Ascending aorta (tissue), 2 donors: ENCODE results near the gene IRF9. TPM values are rescaled to one million over a fixed set of nuclear protein-coding genes. Genes with fewer than 3 reads are reported as not detected.

Experiments used
- DNase-seq, 2 donors: peaks; one replicate each; pipeline ENCODE4 v3.0.0-alpha.2; 2019; ENCODE audit warnings: low spot score in 2 of 2
- H3K27ac ChIP-seq, 2 donors: fragments of 200-600 bp; sonication (generic); one replicate each; pipeline ENCODE4 v1.5.1; 2016 to 2017; ENCODE audit warnings: mild to moderate bottlenecking in 1 of 2
- H3K27me3 ChIP-seq: fragments of 200-600 bp; sonication (generic); one replicate; pipeline ENCODE4 v1.5.1; 2017
- H3K36me3 ChIP-seq, 2 donors: fragments of 200-600 bp; sonication (generic); one replicate each; pipeline ENCODE4 v1.5.1; 2016
- H3K4me1 ChIP-seq, 2 donors: fragments of 200-600 bp; sonication (generic); one replicate each; pipeline ENCODE4 v1.5.1; 2016 to 2017; ENCODE audit warnings: mild to moderate bottlenecking in 1 of 2
- H3K4me3 ChIP-seq, 2 donors: fragments of 200-600 bp; sonication (generic); one replicate each; pipeline ENCODE4 v1.5.1; 2016 to 2017; ENCODE audit warnings: mild to moderate bottlenecking in 1 of 2
- H3K9me3 ChIP-seq, 2 donors: fragments of 200-600 bp; sonication (generic); one replicate each; pipeline ENCODE4 v1.5.1; 2016
- intact Hi-C: fragments of 100-400 bp; cut with DNase I; formaldehyde crosslinking; loops from one replicate; pipeline ENCODE4 v1.15.1; 2023
- total RNA-seq: library from RNA; depleted of rRNA; stranded (reverse); fragments of >200 nt; gene quantifications from one replicate; pipeline ENCODE4 v1.1.0, GENCODE V29; 2016
- TF ChIP-seq, protein P1 (sequence below), 3 experiments: fragments of 200-600 bp in 2 of 3; fragments of 450-650 bp in 1 of 3; sonication (generic) in 2 of 3; IDR thresholded peaks; one replicate each; pipeline ENCODE4 v1.5.1; 2016 to 2019; ENCODE audit warnings: antibody characterized with exemption in 3 of 3, mild to moderate bottlenecking in 1 of 3, moderate library complexity in 1 of 3

The IRF9 gene
- total RNA-seq, 1 donor from 2014 or later = 24.7 TPM

DNA sequence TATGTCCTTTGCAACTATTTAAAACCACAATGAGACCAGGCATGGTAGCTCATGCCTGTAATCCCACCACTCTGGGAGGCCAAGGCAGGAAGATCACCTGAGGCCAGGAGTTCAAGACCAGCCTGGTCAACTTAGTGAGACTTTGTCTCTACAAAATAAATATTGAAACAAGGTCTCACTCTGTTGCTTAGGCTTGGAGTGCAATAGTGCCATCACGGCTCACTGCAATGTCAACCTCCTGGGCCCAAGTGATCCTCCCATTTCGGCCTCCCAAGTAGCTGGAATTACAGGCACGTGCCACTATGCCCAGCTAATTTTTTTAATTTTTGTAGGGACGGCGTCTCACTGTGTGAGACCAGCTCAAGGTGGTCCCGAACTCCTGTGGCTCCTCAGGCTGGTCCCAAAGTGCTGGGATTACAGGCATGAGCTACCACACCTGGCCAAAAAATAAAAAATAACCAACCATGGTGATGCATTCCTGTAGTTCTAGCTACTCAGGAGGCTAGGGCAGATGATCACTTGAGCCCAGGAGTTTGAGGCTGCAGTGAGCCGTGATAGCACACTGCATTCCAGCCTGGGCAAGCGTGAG, 31.6 kb upstream of the IRF9 start:
- Histone ChIP-seq H3K27ac (no peak overlapping the region), H3K4me3 (no peak overlapping the region), H3K27me3 (no peaks in the 10 kb centered on the region), H3K9me3 (no peaks in the 10 kb centered on the region), H3K4me1 (no peaks in the 10 kb centered on the region), H3K36me3 (no peaks in the 10 kb centered on the region)
- DNase-seq = no peak
- TF ChIP-seq, protein P1, sequence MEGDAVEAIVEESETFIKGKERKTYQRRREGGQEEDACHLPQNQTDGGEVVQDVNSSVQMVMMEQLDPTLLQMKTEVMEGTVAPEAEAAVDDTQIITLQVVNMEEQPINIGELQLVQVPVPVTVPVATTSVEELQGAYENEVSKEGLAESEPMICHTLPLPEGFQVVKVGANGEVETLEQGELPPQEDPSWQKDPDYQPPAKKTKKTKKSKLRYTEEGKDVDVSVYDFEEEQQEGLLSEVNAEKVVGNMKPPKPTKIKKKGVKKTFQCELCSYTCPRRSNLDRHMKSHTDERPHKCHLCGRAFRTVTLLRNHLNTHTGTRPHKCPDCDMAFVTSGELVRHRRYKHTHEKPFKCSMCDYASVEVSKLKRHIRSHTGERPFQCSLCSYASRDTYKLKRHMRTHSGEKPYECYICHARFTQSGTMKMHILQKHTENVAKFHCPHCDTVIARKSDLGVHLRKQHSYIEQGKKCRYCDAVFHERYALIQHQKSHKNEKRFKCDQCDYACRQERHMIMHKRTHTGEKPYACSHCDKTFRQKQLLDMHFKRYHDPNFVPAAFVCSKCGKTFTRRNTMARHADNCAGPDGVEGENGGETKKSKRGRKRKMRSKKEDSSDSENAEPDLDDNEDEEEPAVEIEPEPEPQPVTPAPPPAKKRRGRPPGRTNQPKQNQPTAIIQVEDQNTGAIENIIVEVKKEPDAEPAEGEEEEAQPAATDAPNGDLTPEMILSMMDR (IDR thresholded peaks at IDR 0.05) = no peak
- intact Hi-C loops = no loop called here

DNA sequence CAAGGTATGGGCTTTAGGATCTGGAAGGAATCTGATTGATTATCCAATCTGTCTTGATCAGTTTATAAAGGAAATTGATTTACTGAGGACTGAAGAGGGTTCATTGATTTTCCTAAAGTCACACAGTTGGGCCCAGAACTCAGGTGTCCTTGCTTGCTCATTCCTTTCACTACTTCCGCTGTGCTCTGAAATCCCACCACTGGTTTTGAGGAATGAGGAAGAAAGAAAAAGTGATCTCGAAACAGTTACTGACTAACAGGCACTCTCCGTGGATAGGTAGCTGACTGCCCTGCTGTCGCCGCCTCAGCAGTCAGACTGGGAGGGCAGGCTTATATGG, 30.7 kb upstream of the IRF9 start, which contains the start of gene FITM1:
Gene FITM1 (plus strand): TSS at position 280 of the 337 bp plus-strand sequence. CDS start 905 bp downstream, outside the sequence.
- no peaks in the 10 kb centered on the region for H3K9me3 ChIP-seq
- H3K27ac ChIP-seq = no peak within 1 kb of the TSS
- TF ChIP-seq, protein P1 (IDR thresholded peaks at IDR 0.05) = no peak
- DNase-seq = no peak
- no peaks in the 10 kb centered on the region for H3K36me3 ChIP-seq
- peaks cover 0 to under 1% of the 10 kb centered on the region in 2 donors for H3K4me1 ChIP-seq
- H3K27me3 ChIP-seq = no peaks in the 10 kb centered on the region
- H3K4me3 ChIP-seq = no peak within 1 kb of the TSS
- intact Hi-C loops = no loop called here

DNA sequence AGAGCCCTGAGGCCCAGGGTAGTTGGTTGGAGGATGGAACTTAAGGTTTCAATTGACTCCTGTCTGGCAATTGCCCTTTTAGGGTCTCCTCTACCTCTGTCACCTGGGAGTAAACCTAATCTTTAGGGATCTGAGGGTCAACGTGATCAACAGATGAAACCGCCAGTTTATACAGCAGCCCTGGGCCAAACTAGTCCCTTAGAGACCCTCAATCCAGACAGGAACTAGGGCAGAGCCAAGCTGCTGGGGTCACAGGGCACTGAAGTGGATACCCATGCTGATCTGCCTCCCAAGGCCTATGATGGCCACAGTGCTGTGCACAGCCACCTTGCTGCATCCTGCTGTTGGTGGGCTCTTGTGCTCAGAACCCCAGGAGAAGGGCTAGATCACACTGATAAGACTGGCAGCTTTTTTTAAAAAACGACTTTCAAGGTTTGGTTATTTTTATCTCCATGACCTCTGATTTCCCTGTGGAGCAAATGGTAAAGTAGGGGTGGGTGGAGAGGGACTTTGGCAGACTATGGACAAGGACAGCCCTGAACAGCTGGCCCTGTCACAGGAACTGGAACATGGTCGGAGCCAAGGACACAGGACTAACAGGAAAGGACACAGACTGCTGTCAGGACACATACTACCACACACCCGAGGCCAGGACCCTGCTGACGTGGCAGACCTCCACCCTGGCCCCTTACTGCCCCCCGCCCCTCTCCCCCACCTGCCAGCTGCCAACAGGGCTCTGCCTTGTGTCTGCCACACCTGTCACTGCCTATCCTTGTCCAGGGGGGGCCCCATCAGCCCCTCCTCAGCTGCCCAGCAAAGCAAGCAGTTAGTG, 30.1 kb upstream of the IRF9 start:
- Histone ChIP-seq H3K4me3 (no peak overlapping the region), H3K36me3 (no peaks in the 10 kb centered on the region), H3K9me3 (no peaks in the 10 kb centered on the region), H3K27me3 (no peaks in the 10 kb centered on the region), H3K27ac (no peak overlapping the region), H3K4me1 (peaks cover 0 to 4% of the 10 kb centered on the region in 2 donors)
- no peak for DNase-seq
- TF ChIP-seq, protein P1 (IDR thresholded peaks at IDR 0.05) = no peak
- intact Hi-C loops = no loop called here

DNA sequence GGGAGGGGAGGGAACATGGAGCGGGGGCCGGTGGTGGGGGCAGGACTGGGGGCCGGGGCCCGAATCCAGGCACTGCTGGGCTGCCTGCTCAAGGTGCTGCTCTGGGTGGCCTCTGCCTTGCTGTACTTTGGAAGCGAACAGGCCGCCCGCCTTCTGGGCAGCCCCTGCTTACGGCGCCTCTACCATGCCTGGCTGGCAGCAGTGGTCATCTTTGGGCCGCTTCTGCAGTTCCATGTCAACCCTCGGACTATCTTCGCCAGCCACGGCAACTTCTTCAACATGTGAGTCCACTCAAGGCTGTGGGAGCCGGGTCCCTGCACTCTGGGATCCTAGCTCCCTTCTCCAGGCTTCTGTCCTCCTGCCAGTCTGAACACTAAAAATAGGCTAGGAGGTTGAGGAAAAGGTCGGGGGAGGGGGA, 29.5 kb upstream of the IRF9 start:
- TF ChIP-seq, protein P1 (IDR thresholded peaks at IDR 0.05) = no peak
- no peak overlapping the region for H3K27ac ChIP-seq
- no peaks in the 10 kb centered on the region for H3K36me3 ChIP-seq
- H3K9me3 ChIP-seq = no peaks in the 10 kb centered on the region
- DNase-seq = no peak
- H3K4me3 ChIP-seq = no peak overlapping the region
- intact Hi-C loops = no loop called here
- no peaks in the 10 kb centered on the region for H3K27me3 ChIP-seq
- H3K4me1 ChIP-seq = peaks cover under 1 to 7% of the 10 kb centered on the region in 2 donors

DNA sequence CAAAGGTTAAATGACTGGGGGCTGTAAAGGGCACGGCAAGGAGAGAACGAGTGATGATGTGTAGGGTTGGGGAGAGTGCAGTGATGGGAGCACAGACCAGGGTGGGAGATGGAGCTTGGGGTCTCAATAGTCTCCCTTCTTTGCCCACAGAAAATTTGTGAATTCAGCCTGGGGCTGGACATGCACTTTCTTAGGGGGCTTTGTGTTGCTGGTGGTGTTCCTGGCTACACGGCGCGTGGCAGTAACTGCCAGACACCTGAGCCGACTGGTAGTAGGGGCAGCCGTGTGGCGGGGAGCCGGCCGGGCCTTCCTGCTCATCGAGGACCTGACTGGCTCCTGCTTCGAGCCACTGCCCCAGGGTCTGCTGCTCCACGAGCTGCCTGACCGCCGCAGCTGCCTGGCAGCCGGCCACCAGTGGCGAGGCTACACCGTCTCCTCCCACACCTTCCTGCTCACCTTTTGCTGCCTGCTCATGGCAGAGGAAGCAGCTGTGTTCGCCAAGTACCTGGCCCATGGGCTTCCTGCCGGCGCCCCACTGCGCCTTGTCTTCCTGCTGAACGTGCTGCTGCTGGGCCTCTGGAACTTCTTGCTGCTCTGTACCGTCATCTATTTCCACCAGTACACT, 28.9 kb upstream of the IRF9 start:
- Histone ChIP-seq H3K9me3 (no peaks in the 10 kb centered on the region), H3K36me3 (no peaks in the 10 kb centered on the region), H3K4me1 (peaks cover 5 to 14% of the 10 kb centered on the region in 2 donors), H3K27me3 (no peaks in the 10 kb centered on the region), H3K27ac (no peak overlapping the region), H3K4me3 (no peak overlapping the region)
- TF ChIP-seq, protein P1 (IDR thresholded peaks at IDR 0.05) = no peak
- intact Hi-C loops = no loop called here
- no peak for DNase-seq
